Activated naive CD4-positive, alpha-beta T cell treated with Interleukin-2 at 50 U/mL for 16 hours (primary cell): ENCODE data around the gene HAND1.

ENCODE experiments used
- DNase-seq: peaks from one replicate; pipeline ENCODE4 v3.0.0-alpha.2; 2020

HAND1 gene

GRCh38 chr5:154477382-154478223 lies 424 bp downstream of the HAND1 start:
- DNase-seq, result no peak

GRCh38 chr5:154476354-154477205 lies 1.4 kb downstream of the HAND1 start:
- DNase-seq, result no peak

GRCh38 chr5:154475591-154476353 lies 2.3 kb downstream of the HAND1 start:
- no peak for DNase-seq

GRCh38 chr5:154474396-154475334 lies 3.4 kb downstream of the HAND1 start:
- DNase-seq, result no peak

GRCh38 chr5:154473581-154474283 lies 4.3 kb downstream of the HAND1 start:
- DNase-seq, result no peak

GRCh38 chr5:154472871-154473580 lies 5.0 kb downstream of the HAND1 start:
- DNase-seq, result no peak

- DNase-seq, result no peak
Measured at GRCh38 chr5:154470947-154471870, 6.8 kb downstream of the HAND1 start.

- no peak for DNase-seq
Measured at GRCh38 chr5:154470137-154470536, 7.9 kb downstream of the HAND1 start.

GRCh38 chr5:154467655-154468354 lies 10.2 kb downstream of the HAND1 start:
- peak; percentile 78 for DNase-seq

GRCh38 chr5:154466671-154467070 lies 11.4 kb downstream of the HAND1 start:
- DNase-seq, result no peak

GRCh38 chr5:154466147-154466546 lies 11.9 kb downstream of the HAND1 start:
- DNase-seq, result no peak

- no peak for DNase-seq
Measured at GRCh38 chr5:154465169-154465568, 12.9 kb downstream of the HAND1 start.

- DNase-seq, result no peak
Measured at GRCh38 chr5:154464438-154464837, 13.6 kb downstream of the HAND1 start.

- no peak for DNase-seq
Measured at GRCh38 chr5:154461531-154461930, 16.5 kb downstream of the HAND1 start.

GRCh38 chr5:154460172-154460571 lies 17.9 kb downstream of the HAND1 start:
- DNase-seq, result no peak

GRCh38 chr5:154459015-154459414 lies 19.0 kb downstream of the HAND1 start:
- DNase-seq, result no peak

- DNase-seq, result no peak
Measured at GRCh38 chr5:154456540-154456939, 21.5 kb downstream of the HAND1 start.

- DNase-seq, result no peak
Measured at GRCh38 chr5:154455585-154455984, 22.4 kb downstream of the HAND1 start.

GRCh38 chr5:154451957-154452356 lies 26.1 kb downstream of the HAND1 start:
- no peak for DNase-seq
